ENCODE measurements around the gene ZFPM1.

ZFPM1 gene

GRCh38 chr16:88545781-88546180, 92.7 kb downstream of the ZFPM1 start:
- no peak for TF ChIP-seq CTCF (IDR thresholded peaks at IDR 0.05; ENCODE audit: control insufficient read depth, extremely low read depth, insufficient read depth)
- no peak overlapping the region for H3K4me3 ChIP-seq (ENCODE audit: low read depth, low read length)
- no peak for DNase-seq (ENCODE audit: low read depth)

GRCh38 chr16:88548131-88548874, 95.2 kb downstream of the ZFPM1 start:
- no peak for TF ChIP-seq CTCF (IDR thresholded peaks at IDR 0.05; ENCODE audit: control insufficient read depth, extremely low read depth, insufficient read depth)
- H3K4me3 ChIP-seq (ENCODE audit: low read depth, low read length) = no peak overlapping the region
- DNase-seq (ENCODE audit: low read depth) = no peak

- TF ChIP-seq CTCF (IDR thresholded peaks at IDR 0.05; ENCODE audit: control insufficient read depth, extremely low read depth, insufficient read depth) = no peak
- no peak for DNase-seq (ENCODE audit: low read depth)
Observed at GRCh38 chr16:88548985-88549384, 95.9 kb downstream of the ZFPM1 start.

GRCh38 chr16:88549671-88550245, 96.7 kb downstream of the ZFPM1 start:
- no peak for TF ChIP-seq CTCF (IDR thresholded peaks at IDR 0.05; ENCODE audit: control insufficient read depth, extremely low read depth, insufficient read depth)
- H3K4me3 ChIP-seq (ENCODE audit: low read depth, low read length) = no peak overlapping the region
- DNase-seq (ENCODE audit: low read depth) = no peak

More at GRCh38 chr16:88548985-88549384, 95.9 kb downstream of the ZFPM1 start:
- no peak overlapping the region for H3K4me3 ChIP-seq (ENCODE audit: low read depth, low read length)

DNA sequence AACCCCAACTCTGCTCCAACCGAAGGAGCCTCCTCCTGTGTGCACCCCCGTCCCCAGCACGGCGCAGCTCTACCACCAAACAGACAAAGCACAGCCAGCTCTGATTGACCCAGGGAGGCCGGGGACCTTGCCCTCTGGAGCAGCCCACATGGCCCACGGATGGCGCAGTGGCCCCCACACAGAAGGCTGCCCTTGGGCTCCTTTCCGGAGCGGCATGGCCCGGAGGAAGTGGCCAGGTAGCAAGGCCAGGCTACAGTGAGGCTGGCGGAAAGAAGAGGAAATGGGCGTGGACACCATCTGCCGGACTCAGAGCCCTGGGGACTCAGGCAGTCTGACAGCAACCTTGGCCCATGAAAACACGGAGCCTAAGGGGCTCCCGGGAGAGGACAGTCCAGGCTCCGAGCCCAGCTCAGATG, 97.2 kb downstream of the ZFPM1 start:
- H3K4me3 ChIP-seq (ENCODE audit: low read depth, low read length) = no peak overlapping the region
- no peak for TF ChIP-seq CTCF (IDR thresholded peaks at IDR 0.05; ENCODE audit: control insufficient read depth, extremely low read depth, insufficient read depth)
- no peak for DNase-seq (ENCODE audit: low read depth)

DNA sequence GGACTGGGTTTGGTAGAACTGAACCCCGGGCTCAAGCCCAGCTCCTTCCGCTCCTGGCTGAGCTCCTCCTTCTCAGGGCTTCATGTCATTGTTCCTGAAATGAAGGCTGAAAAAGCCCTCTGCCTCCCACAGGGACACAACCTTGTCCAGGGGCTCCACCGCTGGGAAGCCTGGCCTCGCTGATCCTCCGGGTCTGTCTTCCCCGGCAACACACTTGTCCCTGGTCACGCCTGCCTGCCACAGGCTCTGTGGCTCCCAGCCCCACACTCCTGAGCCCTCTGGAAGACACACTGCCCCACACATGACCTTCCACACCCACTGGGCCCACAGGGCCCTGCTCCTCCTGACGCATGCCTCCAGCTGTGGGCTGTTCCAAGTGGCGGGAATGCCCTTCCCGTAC, 99.1 kb downstream of the ZFPM1 start:
- H3K4me3 ChIP-seq (ENCODE audit: low read depth, low read length) = no peak overlapping the region
- DNase-seq (ENCODE audit: low read depth) = no peak
- no peak for TF ChIP-seq CTCF (IDR thresholded peaks at IDR 0.05; ENCODE audit: control insufficient read depth, extremely low read depth, insufficient read depth)

Measured in LNCaP clone FGC (cell line).